Endothelial cell of umbilical vein (primary cell): ENCODE data around the gene GSTP1. TPM values are rescaled to one million over a fixed set of nuclear protein-coding genes. Genes with fewer than 3 reads are reported as not detected.
"Not testable (repeated sequence)": the region's sequence is repeated elsewhere in the genome, so short reads cannot be mapped to it uniquely, and the experiment has no call there.

Experiments
- BruUV-seq: library from RNA; stranded (reverse); fragments of 400-500 nt; replicated peaks from 2 replicates; lab custom pipeline; 2021; lab: Mats Ljungman, UMichigan
- CTCF ChIA-PET: fragments of 300-600, 350-600 bp; sonication (Branson Sonifier 250); formaldehyde crosslinking; loops from one replicate; lab custom pipeline; 2021; ENCODE audit warnings: antibody characterized with exemption, inconsistent platforms; lab: Charles Lee
- POLR2A ChIA-PET: fragments of 300-600, 350-600 bp; sonication (Branson Sonifier 250); formaldehyde crosslinking; loops from one replicate; lab custom pipeline; 2021; ENCODE audit warnings: antibody characterized with exemption, inconsistent platforms; lab: Charles Lee
- DNase-seq: peaks from one replicate; pipeline ENCODE4 v3.0.0-alpha.2; 2011; ENCODE audit warnings: low read depth, low spot score
- FAIRE-seq: peaks from 2 replicates; lab custom pipeline; 2011; peaks lifted over from hg19 to GRCh38; lab: Jason Lieb, UNC
- H2AFZ ChIP-seq: 2 replicates; pipeline ENCODE4 v1.6.0; 2012; ENCODE audit warnings: low read depth, low read length, control low read depth, inconsistent platforms
- H3K27ac ChIP-seq: 2 replicates; pipeline ENCODE4 v1.5.1; 2011; ENCODE audit warnings: low read depth, mild to moderate bottlenecking, control low read depth, low read length, moderate library complexity; ENCODE audit not compliant: insufficient read depth
- H3K27me3 ChIP-seq, 2 experiments: 2 replicates each; pipeline versions ENCODE4 v1.6.0 to v1.6.1; 2011; ENCODE audit warnings: low read length in 2 of 2, mixed read lengths in 1 of 2; ENCODE audit not compliant: control insufficient read depth in 2 of 2, insufficient read depth in 2 of 2
- H3K36me3 ChIP-seq, 2 experiments: 2 replicates in 1 of 2; 3 replicates in 1 of 2; pipeline ENCODE4 v1.5.1; 2011; ENCODE audit warnings: low read length in 2 of 2, mild to moderate bottlenecking in 1 of 2, moderate library complexity in 1 of 2; ENCODE audit not compliant: control insufficient read depth in 2 of 2, insufficient read depth in 2 of 2; ENCODE audit errors: extremely low read depth in 1 of 2
- H3K4me1 ChIP-seq: 3 replicates; pipeline ENCODE4 v1.5.1; 2011; ENCODE audit warnings: mild to moderate bottlenecking, low read length; ENCODE audit not compliant: control insufficient read depth, insufficient read depth; ENCODE audit errors: extremely low read depth
- H3K4me2 ChIP-seq: 2 replicates; pipeline ENCODE4 v1.6.1; 2011; ENCODE audit warnings: low read length, control low read depth, mixed read lengths; ENCODE audit not compliant: insufficient read depth
- H3K4me3 ChIP-seq, 3 experiments: fragments of 200-600 bp in 1 of 3; sonication (generic), shearing (Covaris generic) in 1 of 3; replicated peaks in 1 of 3; 2 replicates each; pipeline ENCODE4 v1.5.1; 2011 to 2016; ENCODE audit warnings: control low read depth in 3 of 3, low read length in 3 of 3, mild to moderate bottlenecking in 2 of 3, inconsistent platforms in 1 of 3, low read depth in 1 of 3, moderate library complexity in 1 of 3; ENCODE audit not compliant: insufficient read depth in 1 of 3
- H3K79me2 ChIP-seq: 2 replicates; pipeline ENCODE4 v1.6.0; 2012; ENCODE audit warnings: low read length, inconsistent platforms; ENCODE audit not compliant: control insufficient read depth, insufficient read depth
- H3K9ac ChIP-seq: replicated peaks from 2 replicates; pipeline ENCODE3; 2011; ENCODE audit warnings: low read length, control low read depth; ENCODE audit not compliant: insufficient read depth; ENCODE audit errors: extremely low read depth
- H3K9me1 ChIP-seq: replicated peaks from 3 replicates; pipeline ENCODE4 v1.6.0; 2011; ENCODE audit warnings: mild to moderate bottlenecking, low read length; ENCODE audit not compliant: control insufficient read depth, insufficient read depth; ENCODE audit errors: extremely low read depth
- H3K9me3 ChIP-seq: replicated peaks from 2 replicates; pipeline ENCODE4 v1.5.1; 2012; ENCODE audit warnings: low read length, inconsistent platforms; ENCODE audit not compliant: control insufficient read depth, insufficient read depth
- H4K20me1 ChIP-seq: replicated peaks from 2 replicates; pipeline ENCODE3; 2011; ENCODE audit warnings: mild to moderate bottlenecking, low read length; ENCODE audit not compliant: control insufficient read depth, insufficient read depth; ENCODE audit errors: extremely low read depth
- EZH2 ChIP-seq: IDR thresholded peaks from 2 replicates; pipeline ENCODE4 v1.6.1; 2012; ENCODE audit warnings: borderline replicate concordance, low read depth, mild to moderate bottlenecking, moderate library complexity, low read length, inconsistent platforms; ENCODE audit not compliant: severe bottlenecking
- POLR2AphosphoS5 ChIP-seq: IDR thresholded peaks from 2 replicates; pipeline ENCODE4 v1.6.1; 2012; ENCODE audit warnings: low read depth, mild to moderate bottlenecking, control low read depth, low read length, moderate library complexity; ENCODE audit not compliant: insufficient read depth
- dilution Hi-C: fragments of 300-500 bp; cut with MboI; formaldehyde crosslinking; loops from one replicate; pipeline ENCODE4 v1.15.0; 2019; ENCODE audit warnings: low sequenced_read_pairs; ENCODE audit not compliant: extremely low pct_ligation_motif_present
- intact Hi-C: fragments of 100-400 bp; cut with micrococcal nuclease; formaldehyde crosslinking; loops from one replicate; pipeline ENCODE4 v1.10.0; 2022
- polyA plus RNA-seq, 4 experiments: library from polyadenylated mRNA; depleted of rRNA in 3 of 4; stranded (reverse) in 3 of 4; unstranded in 1 of 4; fragments of >200 nt; gene quantifications; 2 replicates each; pipeline versions ENCODE4 v1.2.1 to v1.2.3, GENCODE V29; 2011 to 2012; ENCODE audit warnings: missing spikeins in 1 of 4
- total RNA-seq: library from RNA; stranded (reverse); gene quantifications from 2 replicates; pipeline ENCODE4 v1.2.3, GENCODE V29; 2021

GSTP1 gene
- total and polyA plus RNA-seq, 2 donors (not counting 3 experiments of a cell fraction or from before 2014, with no cell fraction given) = 962 to 2,277 TPM

DNA sequence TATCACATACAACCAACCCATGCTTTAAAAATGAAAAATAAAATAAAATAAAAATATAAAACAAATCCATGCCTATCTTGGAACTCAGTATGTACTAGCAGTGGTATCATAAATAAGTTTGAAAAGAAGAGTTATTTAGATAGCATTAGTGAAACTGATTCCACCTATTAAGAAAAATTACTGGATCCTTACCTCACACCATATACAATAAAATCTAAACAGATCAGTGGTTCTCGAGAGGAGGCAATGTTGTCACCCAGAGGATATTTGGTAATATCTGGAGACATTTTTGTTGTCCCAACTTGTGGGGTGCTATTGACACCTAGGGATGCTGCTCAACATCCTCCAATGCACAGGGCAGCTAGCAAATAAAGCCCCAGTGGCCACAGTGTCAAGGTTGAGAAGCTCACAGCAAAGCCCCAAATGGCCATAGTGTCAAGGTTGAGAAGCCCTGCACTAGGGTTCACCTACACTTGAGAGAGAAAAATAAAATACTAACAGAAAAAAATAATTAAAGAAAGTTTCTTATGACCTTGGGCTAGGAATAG, 13.2 kb downstream of the GSTP1 start:
- Histone ChIP-seq H3K9me3 (no peaks in the 10 kb centered on the region), H2AFZ (no peak overlapping the region), H3K27me3 (peaks cover 14 to 31% of the 10 kb centered on the region in 2 experiments), H3K4me2 (no peak overlapping the region), H3K9ac (no peak overlapping the region), H3K9me1 (no peaks in the 10 kb centered on the region), H3K4me3 (no peak overlapping the region), H4K20me1 (no peaks in the 10 kb centered on the region), H3K36me3 (no peaks in the 10 kb centered on the region), H3K27ac (no peak overlapping the region), H3K4me1 (no peaks in the 10 kb centered on the region), H3K79me2 (no peaks in the 10 kb centered on the region)
- no TSS peak for BruUV-seq
- FAIRE-seq = no peak
- dilution Hi-C loops = no loop called here
- ChIA-PET POLR2A (no interaction called here), CTCF (no interaction called here)
- intact Hi-C loops = no loop called here
- no peak for DNase-seq
- TF ChIP-seq POLR2AphosphoS5 = no peak
- no peak for TF ChIP-seq EZH2

DNA sequence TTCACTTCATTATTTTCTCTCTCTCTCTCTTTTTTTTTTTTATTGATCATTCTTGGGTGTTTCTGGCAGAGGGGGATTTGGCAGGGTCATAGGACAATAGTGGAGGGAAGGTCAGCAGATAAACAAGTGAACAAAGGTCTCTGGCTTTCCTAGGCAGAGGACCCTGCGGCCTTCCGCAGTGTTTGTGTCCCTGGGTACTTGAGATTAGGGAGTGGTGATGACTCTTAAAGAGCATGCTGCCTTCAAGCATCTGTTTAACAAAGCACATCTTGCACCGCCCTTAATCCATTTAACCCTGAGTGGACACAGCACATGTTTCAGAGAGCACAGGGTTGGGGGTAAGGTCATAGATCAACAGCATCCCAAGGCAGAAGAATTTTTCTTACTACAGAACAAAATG, 13.8 kb downstream of the GSTP1 start:
- POLR2A ChIA-PET, H3K4me1 ChIP-seq, H2AFZ ChIP-seq, BruUV-seq, H3K27ac ChIP-seq, FAIRE-seq, intact Hi-C loops, H3K36me3 ChIP-seq, H3K79me2 ChIP-seq, H3K9me1 ChIP-seq, H4K20me1 ChIP-seq, dilution Hi-C loops, H3K9ac ChIP-seq, H3K4me3 ChIP-seq, CTCF ChIA-PET, H3K4me2 ChIP-seq, DNase-seq, H3K9me3 ChIP-seq: not testable (repeated sequence)
- H3K27me3 ChIP-seq = peaks cover 14 to 31% of the 10 kb centered on the region in 2 experiments

DNA sequence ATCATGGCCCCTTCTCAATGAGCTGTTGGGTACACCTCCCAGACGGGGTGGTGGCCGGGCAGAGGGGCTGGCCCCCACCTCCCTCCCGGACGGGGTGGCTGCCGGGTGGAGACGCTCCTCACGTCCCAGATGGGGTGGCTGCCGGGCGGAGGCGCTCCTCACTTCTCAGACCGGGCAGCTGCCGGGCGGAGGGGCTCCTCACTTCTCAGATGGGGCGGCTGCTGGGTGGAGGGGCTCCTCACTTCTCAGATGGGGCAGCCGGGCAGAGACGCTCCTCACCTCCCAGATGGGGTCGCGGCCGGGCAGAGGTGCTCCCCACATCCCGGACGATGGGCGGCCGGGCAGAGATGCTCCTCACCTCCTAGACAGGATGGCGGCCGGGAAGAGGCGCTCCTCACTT, 14.4 kb downstream of the GSTP1 start:
- H2AFZ ChIP-seq, DNase-seq, H3K4me3 ChIP-seq, H3K9me1 ChIP-seq, dilution Hi-C loops, H4K20me1 ChIP-seq, H3K79me2 ChIP-seq, H3K9me3 ChIP-seq, POLR2A ChIA-PET, BruUV-seq, H3K4me1 ChIP-seq, H3K4me2 ChIP-seq, intact Hi-C loops, H3K27ac ChIP-seq, FAIRE-seq, H3K9ac ChIP-seq, H3K36me3 ChIP-seq, CTCF ChIA-PET: not testable (repeated sequence)
- peaks cover 14 to 31% of the 10 kb centered on the region in 2 experiments for H3K27me3 ChIP-seq
